Neutrophil (primary cell): ENCODE results near the gene SLC35F6.
A peak's percentile ranks its signal among the peaks of the same experiment; 100 is the strongest.
"Not testable (repeated sequence)": the region's sequence is repeated elsewhere in the genome, so short reads cannot be mapped to it uniquely, and the experiment has no call there.

Experiments used
- H3K27ac ChIP-seq: fragments of 200-600 bp; sonication (generic); 2 replicates; pipeline ENCODE4 v1.5.1; 2016; ENCODE audit warnings: mild to moderate bottlenecking, moderate library complexity
- H3K27me3 ChIP-seq: fragments of 200-600 bp; sonication (generic); 2 replicates; pipeline ENCODE4 v1.6.0; 2016; ENCODE audit warnings: mild to moderate bottlenecking
- H3K36me3 ChIP-seq: fragments of 200-600 bp; sonication (generic); 2 replicates; pipeline ENCODE4 v1.5.1; 2017
- H3K4me1 ChIP-seq, 2 experiments: fragments of 200-600 bp in 1 of 2; sonication (generic) in 1 of 2; 1 replicate in 1 of 2; 2 replicates in 1 of 2; pipeline versions ENCODE4 v1.5.1 to v1.6.1; 2013 to 2016; ENCODE audit warnings: low read depth in 1 of 2, low read length in 1 of 2, mild to moderate bottlenecking in 1 of 2, moderate library complexity in 1 of 2; ENCODE audit not compliant: control insufficient read depth in 1 of 2, insufficient read depth in 1 of 2
- H3K4me3 ChIP-seq, 2 experiments: fragments of 200-600 bp in 1 of 2; sonication (generic) in 1 of 2; 1 replicate in 1 of 2; 2 replicates in 1 of 2; pipeline ENCODE4 v1.5.1; 2013 to 2016; ENCODE audit warnings: low read depth in 1 of 2, low read length in 1 of 2, mild to moderate bottlenecking in 1 of 2, moderate library complexity in 1 of 2
- H3K9me3 ChIP-seq: fragments of 200-600 bp; sonication (generic); 2 replicates; pipeline ENCODE4 v1.5.1; 2016
- TF ChIP-seq, protein P1 (sequence below): fragments of 200-600 bp; sonication (generic); IDR thresholded peaks from 2 replicates; pipeline ENCODE4 v1.5.1; 2016; ENCODE audit warnings: antibody characterized with exemption

SLC35F6 gene

DNA sequence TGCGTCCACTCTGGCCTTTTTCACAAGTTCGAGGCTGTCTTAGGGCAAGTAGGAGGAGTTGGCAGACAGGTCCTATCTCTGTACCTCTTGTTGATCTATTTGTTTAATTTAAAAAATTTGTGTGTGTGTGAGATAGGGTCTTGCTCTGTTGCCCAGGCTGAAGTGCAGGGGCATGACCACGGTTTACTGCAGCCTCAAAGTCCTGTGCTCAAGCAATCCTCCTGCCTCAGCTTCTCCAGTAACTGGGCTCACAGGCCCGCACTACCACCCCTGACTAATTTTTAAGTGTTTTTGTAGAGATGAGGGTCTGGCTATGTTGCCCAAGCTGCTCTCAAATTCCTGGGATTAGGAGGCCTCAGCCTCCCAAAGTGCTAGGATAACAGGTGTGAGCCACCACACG lies 4.2 kb upstream of the SLC35F6 start:
- no peaks in the 10 kb centered on the region for H3K36me3 ChIP-seq
- H3K27ac ChIP-seq: no peak overlapping the region
- peaks cover 9 to 11% of the 10 kb centered on the region in 2 experiments for H3K4me1 ChIP-seq
- TF ChIP-seq, protein P1, sequence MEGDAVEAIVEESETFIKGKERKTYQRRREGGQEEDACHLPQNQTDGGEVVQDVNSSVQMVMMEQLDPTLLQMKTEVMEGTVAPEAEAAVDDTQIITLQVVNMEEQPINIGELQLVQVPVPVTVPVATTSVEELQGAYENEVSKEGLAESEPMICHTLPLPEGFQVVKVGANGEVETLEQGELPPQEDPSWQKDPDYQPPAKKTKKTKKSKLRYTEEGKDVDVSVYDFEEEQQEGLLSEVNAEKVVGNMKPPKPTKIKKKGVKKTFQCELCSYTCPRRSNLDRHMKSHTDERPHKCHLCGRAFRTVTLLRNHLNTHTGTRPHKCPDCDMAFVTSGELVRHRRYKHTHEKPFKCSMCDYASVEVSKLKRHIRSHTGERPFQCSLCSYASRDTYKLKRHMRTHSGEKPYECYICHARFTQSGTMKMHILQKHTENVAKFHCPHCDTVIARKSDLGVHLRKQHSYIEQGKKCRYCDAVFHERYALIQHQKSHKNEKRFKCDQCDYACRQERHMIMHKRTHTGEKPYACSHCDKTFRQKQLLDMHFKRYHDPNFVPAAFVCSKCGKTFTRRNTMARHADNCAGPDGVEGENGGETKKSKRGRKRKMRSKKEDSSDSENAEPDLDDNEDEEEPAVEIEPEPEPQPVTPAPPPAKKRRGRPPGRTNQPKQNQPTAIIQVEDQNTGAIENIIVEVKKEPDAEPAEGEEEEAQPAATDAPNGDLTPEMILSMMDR: no peak
- peaks cover 29% of the 10 kb centered on the region for H3K27me3 ChIP-seq
- no peaks in the 10 kb centered on the region for H3K9me3 ChIP-seq
- no peak overlapping the region for H3K4me3 ChIP-seq

DNA sequence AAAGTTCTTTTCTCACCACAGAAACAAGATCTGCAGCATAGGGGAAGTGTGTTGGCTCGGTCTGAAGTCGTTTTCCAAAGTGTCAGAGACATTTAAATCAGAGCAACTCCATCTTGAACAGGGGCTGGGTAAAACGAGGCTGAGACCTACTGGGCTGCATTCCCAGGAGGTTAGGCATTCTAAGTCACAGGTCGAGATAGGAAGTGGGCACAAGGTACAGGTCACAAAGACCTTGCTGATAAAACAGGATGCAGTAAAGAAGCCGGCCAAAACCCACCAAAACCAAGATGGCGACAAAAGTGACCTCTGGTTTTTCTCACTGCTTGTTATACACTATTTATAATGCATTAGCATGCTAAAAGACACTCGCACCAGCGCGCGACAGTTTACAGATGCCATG lies 3.1 kb upstream of the SLC35F6 start:
- peaks cover 29% of the 10 kb centered on the region for H3K27me3 ChIP-seq
- H3K27ac ChIP-seq, H3K36me3 ChIP-seq, H3K4me3 ChIP-seq, H3K9me3 ChIP-seq: not testable (repeated sequence)
- peaks cover 19 to 22% of the 10 kb centered on the region in 2 experiments for H3K4me1 ChIP-seq

DNA sequence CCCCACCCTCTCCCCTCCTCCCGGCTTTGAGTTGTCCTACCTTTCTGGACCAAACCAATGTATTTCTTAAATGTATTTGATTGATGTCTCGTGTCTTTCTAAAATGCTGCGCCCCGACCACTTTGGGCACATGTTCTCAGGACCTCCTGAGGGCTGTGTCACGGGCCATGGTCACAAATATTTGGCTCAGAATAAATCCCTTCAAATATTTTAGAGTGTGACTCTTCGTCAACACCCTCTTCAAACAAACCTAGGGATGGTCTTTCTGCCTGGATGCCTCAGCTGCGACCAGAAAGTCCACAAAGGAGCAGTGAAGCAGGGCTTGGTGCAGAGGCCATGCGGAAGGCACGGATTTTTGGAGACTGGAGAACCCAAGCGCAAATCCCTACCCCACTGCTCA lies 1.1 kb upstream of the SLC35F6 start:
- Histone ChIP-seq H3K27ac (no peak overlapping the region), H3K27me3 (peaks cover 29% of the 10 kb centered on the region), H3K4me3 (no peak overlapping the region), H3K4me1 (peaks cover 19 to 22% of the 10 kb centered on the region in 2 experiments), H3K36me3 (no peaks in the 10 kb centered on the region), H3K9me3 (no peaks in the 10 kb centered on the region)
- TF ChIP-seq, protein P1: no peak

DNA sequence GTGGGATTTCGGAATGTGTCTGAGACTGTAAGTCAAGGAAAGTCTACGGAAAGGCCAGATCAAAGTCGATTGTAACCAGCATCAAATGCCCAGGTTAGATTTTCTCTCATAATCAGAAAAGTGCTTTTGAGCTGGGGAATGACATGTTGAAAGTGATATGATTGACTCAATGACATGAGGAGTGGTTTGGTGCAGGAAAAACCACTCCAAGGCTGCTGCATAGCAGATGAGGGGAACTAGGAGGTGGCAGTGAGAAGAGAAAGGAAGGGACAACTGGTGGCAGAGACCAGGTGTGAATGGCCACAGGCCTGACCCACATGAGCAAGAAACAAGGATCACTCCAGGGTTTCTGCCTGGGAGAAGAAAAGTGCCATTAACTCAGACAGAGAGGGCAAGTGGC lies 822 bp downstream of the SLC35F6 start:
- TF ChIP-seq, protein P1: no peak
- Histone ChIP-seq H3K27ac (peak overlapping the region; percentile 77), H3K4me3 (peak overlapping the region; percentile 93 to 96), H3K27me3 (peaks cover 29% of the 10 kb centered on the region), H3K9me3 (no peaks in the 10 kb centered on the region), H3K4me1 (peaks cover 32 to 37% of the 10 kb centered on the region in 2 experiments), H3K36me3 (no peaks in the 10 kb centered on the region)

DNA sequence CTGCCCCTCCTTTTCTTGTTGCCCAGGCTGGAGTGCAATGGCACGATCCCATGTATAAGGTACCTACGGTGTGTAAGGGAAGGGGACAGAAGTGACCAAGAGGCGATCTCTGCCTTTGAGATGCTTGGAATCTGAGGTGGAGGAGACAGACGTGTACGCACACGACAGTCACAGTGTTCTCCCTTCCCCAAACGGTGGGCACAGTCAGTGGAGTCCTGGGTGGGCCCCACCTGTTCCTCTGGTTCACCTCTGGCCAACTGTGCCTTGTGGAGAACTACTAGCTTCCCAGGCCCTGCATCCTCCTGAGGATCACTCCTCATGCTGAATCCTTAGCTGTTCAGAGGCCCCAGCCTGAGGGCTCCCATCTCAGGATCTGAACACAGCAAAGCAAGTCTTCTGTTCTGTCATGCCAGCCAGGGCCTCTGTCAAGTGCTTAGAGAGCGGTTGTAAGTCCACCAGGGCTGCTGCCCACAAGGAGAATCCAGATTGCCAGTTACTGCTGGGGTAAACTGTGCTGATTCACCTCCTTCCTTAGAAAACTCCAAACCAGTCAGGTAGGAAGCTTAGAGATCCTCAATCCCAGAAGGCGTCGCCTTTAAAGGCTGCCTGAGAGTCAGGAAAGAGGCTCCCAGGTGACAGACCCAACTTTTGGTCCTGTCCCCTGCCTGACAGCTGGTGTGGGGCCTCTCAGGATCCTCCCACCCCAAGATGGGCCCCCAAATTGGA lies 1.6 kb downstream of the SLC35F6 start:
- TF ChIP-seq, protein P1: no peak

DNA sequence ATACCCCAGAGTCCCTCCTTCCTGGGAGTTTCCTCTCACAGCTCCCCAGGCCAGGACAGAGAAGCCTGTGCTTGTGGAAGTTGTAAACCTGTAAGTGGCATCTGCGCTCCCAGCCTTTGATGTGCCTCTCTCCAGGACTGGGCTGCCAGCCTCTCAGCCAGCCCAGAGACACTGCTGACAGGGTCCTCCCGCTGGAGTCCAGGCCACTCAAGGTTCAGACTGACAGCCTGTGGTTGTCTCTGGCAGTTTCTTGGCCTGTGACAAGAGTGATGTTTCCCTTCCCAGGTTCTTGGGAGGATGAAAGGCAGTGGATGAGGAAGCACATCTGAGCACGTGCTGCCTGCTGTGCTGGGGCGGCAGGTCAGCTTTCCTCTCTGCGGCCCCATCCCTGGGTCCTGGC lies 3.0 kb downstream of the SLC35F6 start:
- TF ChIP-seq, protein P1: no peak
- Histone ChIP-seq H3K4me1 (peaks cover 37 to 42% of the 10 kb centered on the region in 2 experiments), H3K27ac (peak overlapping the region; percentile 23)

More for the DNA sequence above, 1.6 kb downstream of the SLC35F6 start:
- peak overlapping the region; percentile 93 to 96 for H3K4me3 ChIP-seq
- H3K9me3 ChIP-seq: no peaks in the 10 kb centered on the region
- peak overlapping the region; percentile 15 for H3K27ac ChIP-seq
- peaks cover 28% of the 10 kb centered on the region for H3K27me3 ChIP-seq
- H3K4me1 ChIP-seq: peaks cover 33 to 38% of the 10 kb centered on the region in 2 experiments
- no peaks in the 10 kb centered on the region for H3K36me3 ChIP-seq

More for the DNA sequence above, 3.0 kb downstream of the SLC35F6 start:
- H3K36me3 ChIP-seq: no peaks in the 10 kb centered on the region
- H3K4me3 ChIP-seq: no peak overlapping the region
- no peaks in the 10 kb centered on the region for H3K9me3 ChIP-seq
- peaks cover 14% of the 10 kb centered on the region for H3K27me3 ChIP-seq
